Motor neuron (in vitro differentiated cells): Measurements from ENCODE around the gene PIK3R4. TPM values are rescaled to one million over a fixed set of nuclear protein-coding genes. Genes with fewer than 3 reads are reported as not detected.

Experiments used
- ATAC-seq, 8 experiments: fragments of 200-7000 bp; cut with Tn5 transposase; replicated peaks in 6 of 8; 2 replicates each; pipeline ENCODE4 v1.8.0; 2021; ENCODE audit warnings: mild to moderate bottlenecking in 8 of 8, moderate library complexity in 8 of 8
- H3K27ac ChIP-seq, 2 donors: fragments of 250-450 bp; sonication (Bioruptor Pico); 2 replicates each; pipeline ENCODE4 v1.9.0; 2021; ENCODE audit warnings: antibody characterized with exemption in 2 of 2, mild to moderate bottlenecking in 2 of 2, moderate library complexity in 1 of 2
- H3K4me1 ChIP-seq, 2 donors: fragments of 250-450 bp; sonication (Bioruptor Pico); replicated peaks in 1 of 2; 2 replicates each; pipeline ENCODE4 v1.6.1; 2021; ENCODE audit warnings: antibody characterized with exemption in 2 of 2, mild to moderate bottlenecking in 2 of 2, moderate library complexity in 1 of 2
- H3K4me3 ChIP-seq, 5 donors: fragments of 250-450 bp; sonication (Bioruptor Pico); 2 replicates each; pipeline ENCODE4 v1.9.0; 2021; ENCODE audit warnings: antibody characterized with exemption in 5 of 5, mild to moderate bottlenecking in 5 of 5, moderate library complexity in 4 of 5
- WGBS, 10 experiments: fragments of 450-650 bp; shearing (Covaris generic); methylation state at CpG; one replicate each; pipeline ENCODE4 v1.0.0; 2022; 5-methylcytosine and 5-hydroxymethylcytosine counted together
- in situ Hi-C, 9 experiments: fragments of 400-800 bp; cut with MboI; loops; one replicate each; pipeline ENCODE4 v1.15.0; 2021; ENCODE audit warnings: low sequenced_read_pairs in 9 of 9, low pct_unique_long_range_greater_than_20kb in 2 of 9; ENCODE audit not compliant: unreplicated experiment in 9 of 9
- total RNA-seq, 8 experiments: library from RNA; unstranded; fragments of 300-600 nt; gene quantifications; 2 replicates each; pipeline versions ENCODE4 v1.2.3 to v1.2.4, GENCODE V29; 2022

The PIK3R4 gene
- 10 to 100 TPM; 16.2 to 40.2 (median 22.4) TPM for total RNA-seq

- WGBS, 10 experiments: 0 to 3% (median 0%) methylated on average over 5 to 18 of the region's 43 CpGs; no CpG with 5 or more reads in 1 of the 10 experiments
- in situ Hi-C loops: no loop called here
- Histone ChIP-seq H3K27ac (peak within 1 kb of the TSS; percentile 63 to 83), H3K4me1 (peaks cover 17 to 45% of the 10 kb centered on the region in 2 donors), H3K4me3 (peak within 1 kb of the TSS; percentile 60 to 97 (median 78))
- peak; percentile 77 to 100 (median 99) for ATAC-seq
These were observed at the start of gene PIK3R4 for GRCh38 chr3:130746246-130747039. Gene PIK3R4, minus strand, starts transcription at chr3:130746829. Its CDS starts 1,611 bp downstream, at chr3:130745218.

- 0 to 100% (median 89%) methylated on average over 1 of the region's 1 CpG for WGBS, 10 experiments
- no peak overlapping the region for H3K27ac ChIP-seq
- H3K4me3 ChIP-seq: no peak overlapping the region
- in situ Hi-C loops: no loop called here
- no peak for ATAC-seq
- no peaks in the 10 kb centered on the region for H3K4me1 ChIP-seq
These were observed 48.8 kb upstream of the PIK3R4 start for GRCh38 chr3:130795396-130795795.

- WGBS, 10 experiments: 10 to 100% (median 68%) methylated on average over 1 to 2 of the region's 2 CpGs
- no peak for ATAC-seq
These were observed 45.6 kb upstream of the PIK3R4 start for GRCh38 chr3:130792246-130792645.

GRCh38 chr3:130789782-130790322 is 43.2 kb upstream of the PIK3R4 start:
- in situ Hi-C loops: no loop called here
- H3K4me1 ChIP-seq: peaks cover 19% of the 10 kb centered on the region in 2 donors
- no peak for ATAC-seq
- 3 to 80% (median 53%) methylated on average over 2 to 4 of the region's 5 CpGs; no CpG with 5 or more reads in 3 of the 10 experiments for WGBS, 10 experiments
- no peak overlapping the region for H3K27ac ChIP-seq
- H3K4me3 ChIP-seq: no peak overlapping the region

More at GRCh38 chr3:130792246-130792645, 45.6 kb upstream of the PIK3R4 start:
- Histone ChIP-seq H3K27ac (no peak overlapping the region), H3K4me1 (peaks cover 12 to 13% of the 10 kb centered on the region in 2 donors), H3K4me3 (no peak overlapping the region)
- in situ Hi-C loops: no loop called here

- Histone ChIP-seq H3K27ac (no peak overlapping the region), H3K4me3 (no peak overlapping the region), H3K4me1 (peaks cover 19 to 24% of the 10 kb centered on the region in 2 donors)
- 13 to 71% (median 49%) methylated on average over 2 to 5 of the region's 6 CpGs for WGBS, 10 experiments
- no peak for ATAC-seq
- in situ Hi-C loops: no loop called here
These were observed 40.9 kb upstream of the PIK3R4 start for GRCh38 chr3:130787422-130788068.

- peaks cover 19 to 24% of the 10 kb centered on the region in 2 donors for H3K4me1 ChIP-seq
- in situ Hi-C loops: no loop called here
- H3K4me3 ChIP-seq: no peak overlapping the region
- no peak overlapping the region for H3K27ac ChIP-seq
- no peak for ATAC-seq
These were observed 39.7 kb upstream of the PIK3R4 start for GRCh38 chr3:130786306-130786705.

- H3K4me3 ChIP-seq: no peak overlapping the region
- ATAC-seq: no peak
- H3K27ac ChIP-seq: no peak overlapping the region
- H3K4me1 ChIP-seq: peaks cover 25 to 40% of the 10 kb centered on the region in 2 donors
- WGBS, 10 experiments: 54 to 90% (median 72%) methylated on average over 2 to 3 of the region's 3 CpGs; no CpG with 5 or more reads in 1 of the 10 experiments
- in situ Hi-C loops: no loop called here
These were observed 37.0 kb upstream of the PIK3R4 start for GRCh38 chr3:130783629-130784028.

GRCh38 chr3:130779486-130779885 is 32.9 kb upstream of the PIK3R4 start:
- in situ Hi-C loops: no loop called here
- no peak overlapping the region for H3K4me3 ChIP-seq
- peaks cover 5 to 25% of the 10 kb centered on the region in 2 donors for H3K4me1 ChIP-seq
- no peak overlapping the region for H3K27ac ChIP-seq
- WGBS, 10 experiments: 8 to 76% (median 47%) methylated on average over 2 to 5 of the region's 5 CpGs
- no peak for ATAC-seq

GRCh38 chr3:130779031-130779430 is 32.4 kb upstream of the PIK3R4 start:
- peak in 5 of 8 experiments; percentile 33 to 72 (median 51) for ATAC-seq
- in situ Hi-C loops: no loop called here
- Histone ChIP-seq H3K27ac (no peak overlapping the region), H3K4me1 (peaks cover 5 to 24% of the 10 kb centered on the region in 2 donors), H3K4me3 (no peak overlapping the region)
- WGBS, 10 experiments: 0 to 50% (median 0%) methylated on average over 1 of the region's 1 CpG; no CpG with 5 or more reads in 3 of the 10 experiments

- Histone ChIP-seq H3K4me3 (no peak overlapping the region), H3K4me1 (peaks cover 0 to 1% of the 10 kb centered on the region in 2 donors), H3K27ac (no peak overlapping the region)
- 17 to 100% (median 89%) methylated on average over 1 to 3 of the region's 3 CpGs; no CpG with 5 or more reads in 2 of the 10 experiments for WGBS, 10 experiments
- ATAC-seq: no peak
- in situ Hi-C loops: loop anchor here in 4 of 9 experiments (25.0 kb wide), 1 partner anchor 114 kb away; the partner anchor contains the start of gene ATP2C1 (in 4 of the 4)
These were observed 26.7 kb upstream of the PIK3R4 start for GRCh38 chr3:130773366-130773765.

GRCh38 chr3:130772129-130772528 is 25.5 kb upstream of the PIK3R4 start:
- ATAC-seq: no peak
- in situ Hi-C loops: loop anchor here in 4 of 9 experiments (25.0 kb wide), 1 partner anchor 115 kb away; the partner anchor contains the start of gene ATP2C1 (in 4 of the 4)

GRCh38 chr3:130770644-130771043 is 24.0 kb upstream of the PIK3R4 start:
- in situ Hi-C loops: loop anchor here in 4 of 9 experiments (25.0 kb wide), 1 partner anchor 117 kb away; the partner anchor contains the start of gene ATP2C1 (in 4 of the 4)
- 13 to 100% (median 83%) methylated on average over 1 to 2 of the region's 2 CpGs; no CpG with 5 or more reads in 1 of the 10 experiments for WGBS, 10 experiments
- Histone ChIP-seq H3K27ac (no peak overlapping the region), H3K4me1 (no peaks in the 10 kb centered on the region), H3K4me3 (no peak overlapping the region)
- ATAC-seq: no peak

More at GRCh38 chr3:130772129-130772528, 25.5 kb upstream of the PIK3R4 start:
- Histone ChIP-seq H3K27ac (no peak overlapping the region), H3K4me3 (no peak overlapping the region), H3K4me1 (no peaks in the 10 kb centered on the region)
